ENCODE measurements around the gene RBM5. TPM values are rescaled to one million over a fixed set of nuclear protein-coding genes. Genes with fewer than 3 reads are reported as not detected.

The RBM5 gene
- 100 to 1,000 TPM; 229 to 286 (median 260) TPM for total RNA-seq

DNA sequence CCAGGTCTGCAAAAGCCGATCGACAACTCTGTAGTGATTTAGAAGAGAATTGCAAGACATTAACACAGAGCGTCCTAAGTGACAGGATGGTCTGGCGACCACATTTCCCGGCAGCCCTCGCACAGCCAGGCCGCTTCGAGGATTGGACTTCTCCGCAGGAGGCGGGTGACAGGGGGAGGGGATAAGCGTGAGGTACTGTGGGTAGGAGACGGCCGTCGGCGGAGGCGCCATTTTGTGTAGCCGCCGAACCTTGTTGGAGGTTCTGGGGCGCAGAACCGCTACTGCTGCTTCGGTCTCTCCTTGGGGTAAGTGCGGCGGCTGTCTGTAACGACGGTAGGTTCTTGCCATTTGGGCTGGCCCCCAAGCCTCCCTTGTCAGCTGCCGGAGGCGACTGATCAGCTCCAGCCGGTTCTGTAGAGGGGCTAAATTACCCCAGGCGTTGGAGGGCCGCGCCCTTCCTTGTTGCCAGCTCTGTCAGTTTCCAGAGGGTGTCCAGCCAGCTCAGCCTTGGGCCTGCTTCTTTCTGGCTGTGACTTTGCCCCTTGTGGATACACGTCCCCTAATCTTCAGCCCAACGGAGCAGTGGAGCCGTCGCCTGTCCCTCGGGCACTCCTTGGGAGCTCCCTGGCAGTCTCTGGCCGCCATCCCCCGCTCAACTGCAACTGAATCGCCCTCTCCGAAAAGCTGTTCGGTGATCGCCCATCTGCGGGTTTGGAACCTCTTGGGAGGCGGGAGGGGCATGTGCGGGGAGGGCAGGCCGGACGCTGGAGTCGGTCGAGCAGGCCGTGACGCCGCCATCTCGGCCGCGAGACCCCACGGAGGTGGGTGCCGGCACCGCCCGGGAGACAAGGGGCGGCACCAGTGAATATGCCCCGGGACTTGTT lies at the start of gene RBM5:
Gene RBM5 (plus strand): TSS at position 195 of the 884 bp plus-strand sequence. CDS start 1,516 bp downstream, outside the sequence.
- peak; percentile 85 to 92 for DNase-seq (ENCODE audit: low spot score in 2 of 2)
- peak within 1 kb of the TSS; percentile 89 to 99 (median 93) for H3K27ac ChIP-seq

DNA sequence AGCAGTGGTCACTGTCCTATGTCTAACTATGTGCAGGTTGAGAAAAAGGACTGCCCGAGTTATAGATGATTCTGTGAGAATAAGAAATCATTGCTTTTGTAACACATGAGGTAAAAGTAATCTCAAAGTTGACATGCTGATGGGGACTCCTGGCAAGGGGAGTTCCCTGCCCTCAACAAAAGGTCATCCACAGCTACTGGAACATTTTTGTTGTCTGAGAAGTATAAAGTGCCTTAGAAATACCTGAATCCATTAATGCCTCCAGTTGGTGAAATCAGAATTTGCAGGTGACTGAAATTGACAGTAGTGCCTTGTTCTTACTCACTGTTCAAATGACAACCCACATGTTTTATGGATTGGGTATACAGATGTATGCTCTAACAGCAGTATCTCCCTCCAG lies 43.7 kb upstream of the RBM5 start:
- H3K9me3 ChIP-seq, result no peaks in the 10 kb centered on the region
- WGBS, 2 donors, result 95% methylated on average over 1 of the region's 1 CpG
- H3K4me3 ChIP-seq, result no peak overlapping the region
- H3K27ac ChIP-seq, result no peak overlapping the region
- TF ChIP-seq POLR2A (IDR thresholded peaks at IDR 0.05) (no peak), EP300 (IDR thresholded peaks at IDR 0.05) (no peak)
- TF ChIP-seq, protein P1, sequence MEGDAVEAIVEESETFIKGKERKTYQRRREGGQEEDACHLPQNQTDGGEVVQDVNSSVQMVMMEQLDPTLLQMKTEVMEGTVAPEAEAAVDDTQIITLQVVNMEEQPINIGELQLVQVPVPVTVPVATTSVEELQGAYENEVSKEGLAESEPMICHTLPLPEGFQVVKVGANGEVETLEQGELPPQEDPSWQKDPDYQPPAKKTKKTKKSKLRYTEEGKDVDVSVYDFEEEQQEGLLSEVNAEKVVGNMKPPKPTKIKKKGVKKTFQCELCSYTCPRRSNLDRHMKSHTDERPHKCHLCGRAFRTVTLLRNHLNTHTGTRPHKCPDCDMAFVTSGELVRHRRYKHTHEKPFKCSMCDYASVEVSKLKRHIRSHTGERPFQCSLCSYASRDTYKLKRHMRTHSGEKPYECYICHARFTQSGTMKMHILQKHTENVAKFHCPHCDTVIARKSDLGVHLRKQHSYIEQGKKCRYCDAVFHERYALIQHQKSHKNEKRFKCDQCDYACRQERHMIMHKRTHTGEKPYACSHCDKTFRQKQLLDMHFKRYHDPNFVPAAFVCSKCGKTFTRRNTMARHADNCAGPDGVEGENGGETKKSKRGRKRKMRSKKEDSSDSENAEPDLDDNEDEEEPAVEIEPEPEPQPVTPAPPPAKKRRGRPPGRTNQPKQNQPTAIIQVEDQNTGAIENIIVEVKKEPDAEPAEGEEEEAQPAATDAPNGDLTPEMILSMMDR (IDR thresholded peaks at IDR 0.05), result no peak
- H3K36me3 ChIP-seq, result peaks cover 0 to 35% (median 0%) of the 10 kb centered on the region in 3 donors
- no peak for DNase-seq (ENCODE audit: low spot score in 2 of 2)
- no peaks in the 10 kb centered on the region for H3K27me3 ChIP-seq
- peaks cover 0 to 2% (median 0%) of the 10 kb centered on the region in 4 donors for H3K4me1 ChIP-seq

More for the DNA sequence above, at the start of gene RBM5:
- Histone ChIP-seq H3K4me3 (peak within 1 kb of the TSS; percentile 74 to 94 (median 81)), H3K36me3 (peaks cover 2 to 28% (median 26%) of the 10 kb centered on the region in 3 donors), H3K9me3 (no peaks in the 10 kb centered on the region), H3K4me1 (peaks cover 0 to 31% (median 19%) of the 10 kb centered on the region in 4 donors), H3K27me3 (no peaks in the 10 kb centered on the region)
- TF ChIP-seq EP300 (IDR thresholded peaks at IDR 0.05), result peak in 1 of 2 donors; percentile 96
- TF ChIP-seq POLR2A (IDR thresholded peaks at IDR 0.05), result peak; percentile 49 to 78
- TF ChIP-seq, protein P1 (IDR thresholded peaks at IDR 0.05), result peak in 1 of 5 experiments; percentile 34
- 0 to 1% methylated on average over 42 to 51 of the region's 61 CpGs for WGBS, 2 donors

DNA sequence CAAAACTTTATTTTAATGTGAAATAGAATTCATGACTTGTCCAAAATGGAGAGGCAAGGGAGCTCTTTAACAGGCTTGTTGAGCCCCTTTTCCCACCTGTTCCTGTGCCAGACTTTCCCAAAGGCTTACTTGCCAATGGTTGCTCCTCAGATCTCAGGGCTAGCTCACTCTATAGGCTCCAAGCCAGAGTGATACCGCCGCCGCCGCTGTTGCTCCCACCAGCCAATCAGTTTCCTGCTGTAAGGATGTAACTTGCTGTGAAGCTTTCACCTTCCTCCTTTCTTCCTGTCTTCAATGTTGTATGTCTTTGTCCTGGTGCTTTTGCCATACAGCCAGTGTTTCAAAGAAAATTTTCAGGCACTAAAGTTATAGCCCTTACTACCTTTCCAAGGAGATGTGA lies 41.3 kb upstream of the RBM5 start:
- DNase-seq (ENCODE audit: low spot score in 2 of 2), result no peak
- H3K27me3 ChIP-seq, result no peaks in the 10 kb centered on the region
- 96 to 98% methylated on average over 4 of the region's 4 CpGs for WGBS, 2 donors
- H3K4me3 ChIP-seq, result no peak overlapping the region
- H3K9me3 ChIP-seq, result no peaks in the 10 kb centered on the region
- no peak overlapping the region for H3K27ac ChIP-seq
- H3K4me1 ChIP-seq, result peaks cover 0 to 10% (median 0%) of the 10 kb centered on the region in 4 donors
- H3K36me3 ChIP-seq, result peaks cover 0 to 48% (median 0%) of the 10 kb centered on the region in 3 donors
- TF ChIP-seq POLR2A (IDR thresholded peaks at IDR 0.05) (no peak), EP300 (IDR thresholded peaks at IDR 0.05) (no peak)
- TF ChIP-seq, protein P1 (IDR thresholded peaks at IDR 0.05), result no peak

DNA sequence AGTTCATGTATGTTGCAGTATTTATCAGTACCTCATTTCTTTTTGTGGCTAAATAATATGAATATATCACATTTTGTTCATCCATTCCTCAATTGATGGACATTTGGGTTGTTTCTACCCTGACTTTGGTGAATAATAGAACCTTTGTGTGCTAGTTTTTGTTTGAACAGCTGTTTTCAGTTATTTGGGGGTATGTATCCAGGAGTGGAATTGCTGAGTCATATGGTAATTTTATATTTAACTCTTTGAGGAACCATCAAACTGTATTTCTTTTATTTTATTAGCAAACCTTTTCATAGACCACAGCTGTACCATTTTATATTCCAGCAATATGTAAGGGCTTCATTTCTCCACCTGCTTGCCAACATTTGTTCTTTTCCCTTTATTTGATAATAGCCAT lies 38.4 kb upstream of the RBM5 start:
- peaks cover 0 to 63% (median 11%) of the 10 kb centered on the region in 3 donors for H3K36me3 ChIP-seq
- no peak overlapping the region for H3K4me3 ChIP-seq
- no peak for DNase-seq (ENCODE audit: low spot score in 2 of 2)
- H3K27ac ChIP-seq, result peak overlapping the region in 1 of 4 donors; percentile 8
- H3K27me3 ChIP-seq, result no peaks in the 10 kb centered on the region
- H3K9me3 ChIP-seq, result no peaks in the 10 kb centered on the region
- H3K4me1 ChIP-seq, result peaks cover 0 to 10% (median 0%) of the 10 kb centered on the region in 4 donors
- TF ChIP-seq EP300 (IDR thresholded peaks at IDR 0.05) (no peak), POLR2A (IDR thresholded peaks at IDR 0.05) (no peak)
- TF ChIP-seq, protein P1 (IDR thresholded peaks at IDR 0.05), result no peak

DNA sequence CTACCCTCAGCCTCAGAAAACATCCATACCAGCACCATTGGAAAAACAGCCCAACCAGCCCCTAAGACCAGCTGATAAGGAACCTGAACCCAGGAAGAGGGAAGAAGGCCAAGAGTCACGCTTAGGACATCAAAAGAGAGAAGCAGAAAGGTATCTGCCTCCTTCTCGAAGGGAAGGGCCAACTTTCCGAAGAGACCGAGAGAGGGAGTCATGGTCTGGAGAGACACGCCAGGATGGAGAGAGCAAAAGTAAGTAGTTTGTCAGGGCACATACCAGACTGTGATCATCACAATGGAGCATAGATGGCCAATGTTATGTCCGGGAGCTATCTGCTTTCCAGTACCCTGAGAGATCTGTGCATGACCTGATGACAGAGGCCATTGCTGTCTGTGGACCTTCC lies 31.0 kb upstream of the RBM5 start:
- Histone ChIP-seq H3K4me3 (no peak overlapping the region), H3K4me1 (no peaks in the 10 kb centered on the region), H3K27ac (no peak overlapping the region), H3K9me3 (no peaks in the 10 kb centered on the region), H3K27me3 (no peaks in the 10 kb centered on the region), H3K36me3 (peaks cover 0 to 96% (median 45%) of the 10 kb centered on the region in 3 donors)
- WGBS, 2 donors, result 94 to 99% methylated on average over 6 of the region's 6 CpGs
- DNase-seq (ENCODE audit: low spot score in 2 of 2), result no peak
- TF ChIP-seq POLR2A (IDR thresholded peaks at IDR 0.05) (no peak), EP300 (IDR thresholded peaks at IDR 0.05) (no peak)
- TF ChIP-seq, protein P1 (IDR thresholded peaks at IDR 0.05), result no peak
